ENCODE measurements around the gene CACNA1A. TPM values are rescaled to one million over a fixed set of nuclear protein-coding genes. Genes with fewer than 3 reads are reported as not detected.
"Not testable (repeated sequence)": the region's sequence is repeated elsewhere in the genome, so short reads cannot be mapped to it uniquely, and the experiment has no call there.

CACNA1A gene
- total RNA-seq, 1 experiment from 2014 or later, result not detected

DNA sequence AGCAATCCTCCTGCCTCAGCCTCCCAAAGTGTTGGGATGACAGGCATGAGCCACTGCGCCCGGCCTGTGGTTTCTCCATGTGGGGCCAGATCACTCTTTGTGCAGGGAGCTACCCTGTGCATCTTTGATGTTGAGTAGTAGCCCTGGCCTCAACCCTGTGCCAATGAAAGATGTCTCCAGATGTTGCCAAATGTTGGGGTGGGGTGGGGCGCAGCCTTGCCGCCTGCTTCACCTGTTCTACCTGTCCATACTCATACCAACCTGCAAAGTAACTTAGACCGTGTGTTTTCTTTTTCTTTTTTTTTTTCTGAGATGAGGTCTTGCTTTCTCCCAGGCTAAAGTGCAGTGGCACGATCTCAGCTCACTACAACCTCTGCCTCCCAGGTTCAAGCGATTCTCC, 335.1 kb downstream of the CACNA1A start:
- in situ Hi-C loops (cut with HindIII; ENCODE audit: low pct_unique_long_range_greater_than_20kb, low sequenced_read_pairs), result no loop called here
- DNase-seq (ENCODE audit: low read depth), result no peak

DNA sequence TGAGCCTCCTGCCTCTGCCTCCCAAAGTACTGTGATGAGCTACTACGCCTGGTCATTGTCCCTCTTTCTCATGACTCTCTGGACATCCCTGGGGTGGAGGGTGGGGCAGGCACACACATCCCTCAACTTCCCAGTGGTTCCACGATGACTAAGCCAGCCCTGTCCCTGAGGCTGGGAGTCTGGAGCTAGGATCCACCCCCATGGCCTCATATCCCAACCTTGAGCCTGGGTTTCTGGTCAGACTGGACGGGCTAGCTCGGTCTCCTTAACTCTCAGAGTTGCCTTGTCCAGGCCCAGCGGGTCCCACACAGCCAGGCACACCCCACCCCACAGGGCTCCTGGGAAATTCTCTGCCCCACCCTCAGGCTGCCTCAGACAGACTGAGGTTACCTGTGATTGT, 336.5 kb downstream of the CACNA1A start:
- in situ Hi-C loops (cut with HindIII; ENCODE audit: low pct_unique_long_range_greater_than_20kb, low sequenced_read_pairs), result no loop called here
- peak; percentile 86 for DNase-seq (ENCODE audit: low read depth)

DNA sequence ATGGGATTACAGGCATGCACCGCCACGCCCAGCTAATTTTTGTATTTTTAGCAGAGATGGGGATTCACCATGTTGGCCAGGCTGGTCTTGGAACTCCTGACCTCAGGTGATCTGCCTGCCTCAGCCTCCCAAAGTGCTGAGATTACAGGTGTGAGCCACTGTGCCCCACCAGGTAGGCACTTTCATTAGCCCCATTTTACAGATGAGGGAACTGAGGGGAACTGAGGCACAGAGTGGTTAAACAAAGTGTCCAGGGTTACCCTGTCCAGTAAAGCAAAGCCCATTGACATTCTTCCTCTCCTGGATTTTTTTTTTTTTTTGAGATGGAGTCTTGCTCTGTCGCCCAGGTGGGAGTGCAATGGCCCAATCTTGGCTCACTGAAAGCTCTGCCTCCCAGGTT, 340.1 kb downstream of the CACNA1A start:
- in situ Hi-C loops (cut with HindIII; ENCODE audit: low pct_unique_long_range_greater_than_20kb, low sequenced_read_pairs); DNase-seq (ENCODE audit: low read depth): not testable (repeated sequence)

DNA sequence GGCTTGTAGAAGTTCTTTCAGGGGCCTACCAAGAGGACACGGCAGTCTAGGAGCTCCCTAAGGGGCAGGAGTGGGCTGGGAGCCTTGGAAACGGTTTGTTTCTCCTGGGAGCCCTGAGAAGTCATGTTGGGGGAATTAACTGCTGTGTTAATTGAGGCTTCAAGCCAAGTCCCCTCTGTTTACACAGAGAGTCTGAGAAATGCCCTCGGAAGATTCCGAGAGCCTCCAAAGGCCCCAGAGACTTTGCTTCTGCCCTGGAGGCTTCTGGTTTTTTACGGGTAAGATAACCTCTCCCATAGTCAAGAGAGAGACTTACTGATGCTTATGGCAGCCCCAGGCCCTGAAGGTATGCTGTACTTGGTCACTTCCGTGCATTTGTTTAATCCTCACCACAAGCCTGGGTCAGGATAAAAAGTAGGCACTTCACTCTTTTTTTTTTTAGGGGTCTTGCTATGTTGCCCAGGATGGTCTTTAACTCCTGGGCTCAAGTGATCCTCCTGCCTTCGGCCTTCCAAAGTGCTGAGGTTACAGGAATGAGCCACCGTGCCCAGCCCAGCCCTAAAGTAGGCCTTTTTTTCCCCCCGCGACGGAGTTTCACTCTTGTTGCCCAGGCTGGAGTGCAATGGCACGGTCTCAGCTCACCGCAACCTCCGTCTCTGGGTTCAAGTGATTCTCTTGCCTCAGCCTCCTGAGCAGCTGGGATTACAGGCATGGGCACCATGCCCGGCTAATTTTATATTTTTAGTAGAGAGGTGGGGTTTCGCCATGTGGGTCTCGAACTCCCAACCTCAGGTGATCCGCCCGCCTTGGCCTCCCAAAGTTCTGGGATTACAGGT, 340.9 kb downstream of the CACNA1A start:
- in situ Hi-C loops (cut with HindIII; ENCODE audit: low pct_unique_long_range_greater_than_20kb, low sequenced_read_pairs), result no loop called here
- DNase-seq (ENCODE audit: low read depth), result peak; percentile 30

DNA sequence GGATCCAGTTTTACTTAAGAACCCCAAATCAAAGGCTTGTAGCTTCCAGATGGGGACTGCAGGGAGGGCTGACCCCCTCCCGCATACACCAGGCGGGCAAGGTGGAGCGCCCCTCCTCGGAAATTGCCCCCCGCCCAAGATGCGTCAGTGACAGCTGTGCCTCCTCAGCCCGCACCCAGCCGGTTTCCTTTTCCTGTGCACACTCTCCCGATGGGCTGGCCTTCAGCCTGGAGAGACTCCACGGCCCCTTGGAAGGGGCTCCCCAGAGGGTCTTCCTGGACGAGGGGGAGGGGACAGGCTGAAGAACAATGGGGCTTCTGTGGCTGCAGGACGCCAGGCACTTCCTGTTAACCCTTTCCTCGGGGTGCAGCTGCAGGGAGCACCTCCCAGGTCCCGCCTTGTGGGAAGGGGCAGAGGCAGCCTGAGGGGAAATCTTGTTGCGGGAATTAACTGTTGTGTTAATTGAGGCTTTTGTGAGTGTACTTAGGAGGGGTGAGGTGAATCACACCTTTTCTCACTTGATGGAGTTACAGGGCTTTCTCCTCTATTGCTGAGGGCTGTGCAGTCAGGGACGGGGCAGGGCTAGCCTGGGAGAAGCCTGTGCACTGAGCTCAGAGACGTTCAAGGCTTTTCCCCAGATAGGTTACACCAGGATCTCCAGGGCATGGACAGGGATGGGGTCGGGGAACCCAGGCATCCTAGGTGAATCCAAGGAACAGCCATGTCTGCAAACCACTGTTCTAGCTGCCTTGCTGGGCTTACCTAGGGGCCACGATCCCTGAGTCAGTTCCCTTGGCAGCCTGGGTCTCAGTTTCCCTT, 341.7 kb downstream of the CACNA1A start:
- in situ Hi-C loops (cut with HindIII; ENCODE audit: low pct_unique_long_range_greater_than_20kb, low sequenced_read_pairs), result no loop called here
- DNase-seq (ENCODE audit: low read depth), result peak; percentile 91

DNA sequence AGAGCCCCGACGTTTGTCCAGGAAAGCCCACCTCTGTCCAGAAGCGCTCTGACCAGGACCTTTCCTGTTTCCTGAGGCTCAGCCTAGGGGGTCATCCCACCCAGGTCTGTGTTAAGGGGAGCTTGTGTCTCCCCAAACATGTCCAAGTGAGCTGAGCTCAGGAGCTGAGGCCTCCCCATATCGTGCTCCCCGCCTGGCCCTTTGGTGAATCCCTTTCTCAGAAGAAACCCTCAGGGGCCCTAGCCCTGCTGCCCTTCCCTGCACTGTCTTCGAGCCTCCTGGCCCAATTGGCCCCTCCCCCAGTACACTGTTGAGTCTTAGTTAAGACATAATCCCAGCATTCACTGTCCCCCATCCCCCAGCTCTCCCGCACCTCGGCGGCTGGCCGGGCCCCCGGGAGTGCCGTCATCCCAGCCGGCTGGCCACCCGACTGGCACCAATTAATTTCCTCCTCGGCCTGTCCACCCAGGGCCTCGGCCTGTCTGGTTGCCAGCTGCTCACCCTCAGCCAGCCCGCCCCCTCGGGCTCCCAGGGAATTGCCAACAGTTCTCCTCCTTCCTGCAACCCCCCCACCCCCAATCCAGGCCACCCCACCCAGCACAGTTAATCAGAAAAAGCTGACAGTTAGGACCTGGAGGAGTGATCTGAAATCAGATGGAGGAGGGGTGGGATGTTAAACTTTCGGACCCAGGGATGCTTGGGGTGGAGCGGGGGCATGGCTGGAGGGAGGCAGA, 342.5 kb downstream of the CACNA1A start:
- DNase-seq (ENCODE audit: low read depth), result peak; percentile 97
- in situ Hi-C loops (cut with HindIII; ENCODE audit: low pct_unique_long_range_greater_than_20kb, low sequenced_read_pairs), result no loop called here

DNA sequence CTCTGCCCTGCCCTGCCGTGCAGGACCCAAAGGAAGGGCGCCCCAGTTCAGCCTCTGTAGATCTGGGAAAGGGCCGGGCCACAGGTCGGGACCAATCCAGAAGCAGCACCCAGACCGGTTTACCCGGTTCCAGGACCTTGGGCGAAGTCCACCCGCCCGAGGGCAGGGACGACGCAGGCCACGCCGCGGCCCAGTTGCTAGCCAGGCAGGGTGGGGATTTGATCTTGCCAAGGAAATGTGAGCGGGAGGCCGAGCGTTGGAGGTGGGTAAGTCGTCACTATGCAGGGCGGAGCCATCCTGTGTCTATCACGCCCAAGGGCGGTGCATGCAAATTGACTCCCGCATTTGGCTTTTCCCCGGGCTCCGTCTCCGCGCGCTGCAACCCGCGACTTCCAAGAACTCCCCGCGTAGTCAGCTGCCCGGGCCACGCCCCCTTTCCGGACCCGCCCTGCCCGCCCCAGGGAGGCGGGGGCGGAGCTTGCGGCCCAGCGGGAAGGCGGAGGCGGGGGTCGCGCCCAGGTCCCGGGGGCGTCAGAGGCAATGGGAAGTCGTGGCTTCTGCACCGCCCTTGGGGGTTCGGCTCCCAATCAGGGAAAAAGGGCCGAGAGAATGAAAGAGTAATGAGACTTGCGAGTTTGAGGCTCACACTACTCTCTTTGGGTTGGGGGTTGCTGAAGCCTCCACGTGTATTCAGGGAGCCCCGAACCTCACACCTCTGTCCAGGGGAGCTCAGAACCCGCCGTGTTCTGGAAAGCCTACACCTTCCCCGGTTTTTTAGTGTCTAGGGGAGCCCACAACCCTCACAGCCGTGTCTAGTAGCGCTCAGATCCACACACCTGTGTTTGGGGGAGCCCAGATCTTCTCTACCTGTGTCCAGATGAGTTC, 343.3 kb downstream of the CACNA1A start:
- in situ Hi-C loops (cut with HindIII; ENCODE audit: low pct_unique_long_range_greater_than_20kb, low sequenced_read_pairs), result no loop called here

DNA sequence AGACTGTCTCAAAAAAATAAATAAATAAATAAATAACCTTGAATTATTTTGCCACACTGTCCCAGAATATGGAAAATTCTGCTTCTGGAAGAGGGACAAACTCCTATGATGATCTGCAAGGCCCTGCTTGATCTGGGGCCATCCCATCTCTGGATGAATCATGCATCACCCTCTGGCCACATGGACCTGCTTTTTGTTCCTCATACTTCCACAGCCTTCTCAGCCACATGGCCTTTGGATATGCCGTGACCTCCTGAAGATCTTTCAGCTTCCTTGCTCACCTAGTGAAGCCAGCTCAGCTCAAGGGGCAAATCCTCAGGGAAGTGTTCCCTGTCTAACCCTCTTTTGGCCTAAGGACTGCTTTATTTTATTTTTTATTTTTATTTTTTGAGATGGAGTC, 345.7 kb downstream of the CACNA1A start:
- in situ Hi-C loops (cut with HindIII; ENCODE audit: low pct_unique_long_range_greater_than_20kb, low sequenced_read_pairs), result no loop called here

More for the DNA sequence above, 343.3 kb downstream of the CACNA1A start:
- peak; percentile 97 for DNase-seq (ENCODE audit: low read depth)

DNA sequence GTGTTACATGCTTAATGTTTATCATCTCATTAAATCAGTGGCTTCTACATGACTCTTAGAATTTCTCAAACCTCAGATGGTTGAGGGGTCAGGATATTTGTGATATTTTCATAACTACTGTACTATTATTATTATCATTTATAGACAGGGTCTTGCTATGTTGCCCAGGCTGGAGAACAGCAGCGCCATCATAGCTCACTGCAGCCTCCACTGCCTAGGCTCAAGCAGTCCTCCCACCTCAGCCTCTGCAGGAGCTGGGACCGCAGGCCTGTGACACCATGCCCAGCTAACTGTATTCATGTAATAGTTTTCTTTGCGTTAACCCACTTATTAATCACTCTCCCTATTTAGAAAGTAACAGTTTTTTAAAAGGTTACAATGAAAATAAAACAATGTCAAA, 346.6 kb downstream of the CACNA1A start:
- in situ Hi-C loops (cut with HindIII; ENCODE audit: low pct_unique_long_range_greater_than_20kb, low sequenced_read_pairs), result no loop called here
- DNase-seq (ENCODE audit: low read depth), result no peak

More for the DNA sequence above, 345.7 kb downstream of the CACNA1A start:
- peak; percentile 56 for DNase-seq (ENCODE audit: low read depth)
